Smooth muscle cell (in vitro differentiated cells): Measurements from ENCODE around the gene RABEP2. TPM values are rescaled to one million over a fixed set of nuclear protein-coding genes. Genes with fewer than 3 reads are reported as not detected.

Experiments used
- DNase-seq: peaks from one replicate; lab custom pipeline; 2025; ENCODE audit not compliant: unreplicated experiment; lab: John Stamatoyannopoulos, UW
- H2AFZ ChIP-seq: fragments of 200-600 bp; sonication (generic); 2 replicates; pipeline ENCODE4 v1.6.0; 2016; ENCODE audit warnings: antibody characterized with exemption, low read depth, mild to moderate bottlenecking
- H3F3A ChIP-seq: fragments of 200-600 bp; sonication (generic); 2 replicates; pipeline ENCODE4 v1.6.0; 2017; ENCODE audit warnings: antibody characterized with exemption, low read depth
- H3K27ac ChIP-seq: fragments of 200-600 bp; sonication (generic); 2 replicates; pipeline ENCODE4 v1.5.1; 2016; ENCODE audit warnings: low read depth, mild to moderate bottlenecking
- H3K27me3 ChIP-seq: fragments of 200-600 bp; sonication (generic); 2 replicates; pipeline ENCODE4 v1.6.1; 2016; ENCODE audit warnings: low read depth, mild to moderate bottlenecking
- H3K36me3 ChIP-seq: fragments of 200-600 bp; sonication (generic); 2 replicates; pipeline ENCODE4 v1.5.1; 2016; ENCODE audit warnings: low read depth
- H3K4me1 ChIP-seq: fragments of 200-600 bp; sonication (generic); 2 replicates; pipeline ENCODE4 v1.5.1; 2016; ENCODE audit warnings: low read depth
- H3K4me2 ChIP-seq: fragments of 200-600 bp; sonication (generic); 2 replicates; pipeline ENCODE4 v1.6.0; 2016; ENCODE audit warnings: mild to moderate bottlenecking
- H3K4me3 ChIP-seq: fragments of 200-600 bp; sonication (generic); 2 replicates; pipeline ENCODE4 v1.5.1; 2016; ENCODE audit warnings: mild to moderate bottlenecking
- H3K79me2 ChIP-seq: fragments of 200-600 bp; sonication (generic); 2 replicates; pipeline ENCODE4 v1.6.0; 2016; ENCODE audit warnings: low read depth, mild to moderate bottlenecking
- H3K9ac ChIP-seq: fragments of 200-600 bp; sonication (generic); 2 replicates; pipeline ENCODE4 v1.6.0; 2016; ENCODE audit warnings: low read depth
- H3K9me3 ChIP-seq: fragments of 200-600 bp; sonication (generic); replicated peaks from 2 replicates; pipeline ENCODE4 v1.5.1; 2016; ENCODE audit warnings: low read depth
- H4K20me1 ChIP-seq: fragments of 200-600 bp; sonication (generic); 2 replicates; pipeline ENCODE4 v1.6.0; 2016; ENCODE audit warnings: low read depth
- WGBS: methylation state at CpG from one replicate; pipeline ENCODE4 v1.1.7; 2016; ENCODE audit warnings: low lambda C conversion rate; 5-methylcytosine and 5-hydroxymethylcytosine counted together
- polyA plus RNA-seq: library from polyadenylated mRNA; unstranded; fragments of >200 nt; fragmentation: Nextera tagmentation; extraction: Ambion mirVana; gene quantifications from 2 replicates; pipeline ENCODE4 v1.2.1, GENCODE V29; 2016
- total RNA-seq: library from RNA; depleted of rRNA; stranded (reverse); fragments of >200 nt; gene quantifications from 2 replicates; pipeline ENCODE4 v1.2.3, GENCODE V29; 2014
- TF ChIP-seq, protein P1 (sequence below): fragments of 200-600 bp; sonication (generic); IDR thresholded peaks from 2 replicates; pipeline ENCODE4 v1.5.1; 2017; ENCODE audit warnings: borderline replicate concordance, mild to moderate bottlenecking, antibody characterized with exemption; ENCODE audit not compliant: insufficient read depth, poor library complexity, severe bottlenecking

The RABEP2 gene
- total and polyA plus RNA-seq, 2 experiments from 2014 or later = 14.7 to 16.6 TPM

DNA sequence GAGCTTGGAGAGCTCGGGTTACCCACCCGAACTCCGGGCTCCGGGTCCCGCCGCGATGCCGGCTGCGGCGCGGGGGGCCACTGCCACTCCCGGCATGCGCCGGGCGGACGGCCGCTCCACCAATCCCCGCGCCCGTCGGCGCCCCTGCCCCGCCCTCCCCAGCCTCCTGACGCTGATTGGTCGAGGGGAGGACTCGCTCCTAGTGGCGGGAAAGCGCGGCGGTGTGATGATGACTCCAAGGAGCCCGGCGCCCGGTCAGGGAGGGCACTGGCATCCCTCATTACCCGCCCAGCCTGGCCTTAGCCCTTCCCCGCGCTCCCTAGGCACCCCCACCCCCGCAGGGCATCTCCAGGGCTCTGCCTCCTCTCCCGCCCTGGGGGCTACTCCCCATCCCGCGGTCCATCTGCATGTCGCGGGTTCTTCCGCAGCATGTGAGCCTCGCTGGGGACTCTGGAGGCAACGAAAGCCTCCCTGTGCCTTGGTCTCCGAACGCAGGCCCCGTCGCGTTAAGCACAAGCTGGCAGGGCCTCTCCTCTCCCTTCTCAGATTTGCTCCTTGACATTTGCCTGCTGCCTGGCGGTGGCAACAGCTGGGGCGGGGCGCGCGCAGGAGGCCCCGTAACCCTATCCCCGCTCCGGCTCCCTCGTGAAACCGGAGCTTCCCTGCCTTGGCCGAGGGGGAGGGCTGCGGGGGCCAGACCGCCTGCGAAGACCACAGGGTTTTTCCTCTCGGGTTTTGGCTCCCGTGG is 45.0 kb downstream of the RABEP2 start:
- WGBS = 1% methylated on average over 60 of the region's 66 CpGs
- Histone ChIP-seq H4K20me1 (no peaks in the 10 kb centered on the region), H2AFZ (peak overlapping the region; percentile 26), H3K27ac (no peak overlapping the region), H3K27me3 (no peaks in the 10 kb centered on the region), H3K4me1 (peaks cover 10% of the 10 kb centered on the region), H3K4me2 (peak overlapping the region; percentile 97), H3K36me3 (no peaks in the 10 kb centered on the region), H3F3A (no peaks in the 10 kb centered on the region), H3K9me3 (no peaks in the 10 kb centered on the region), H3K4me3 (peak overlapping the region; percentile 57), H3K9ac (peak overlapping the region; percentile 53), H3K79me2 (no peaks in the 10 kb centered on the region)
- TF ChIP-seq, protein P1, sequence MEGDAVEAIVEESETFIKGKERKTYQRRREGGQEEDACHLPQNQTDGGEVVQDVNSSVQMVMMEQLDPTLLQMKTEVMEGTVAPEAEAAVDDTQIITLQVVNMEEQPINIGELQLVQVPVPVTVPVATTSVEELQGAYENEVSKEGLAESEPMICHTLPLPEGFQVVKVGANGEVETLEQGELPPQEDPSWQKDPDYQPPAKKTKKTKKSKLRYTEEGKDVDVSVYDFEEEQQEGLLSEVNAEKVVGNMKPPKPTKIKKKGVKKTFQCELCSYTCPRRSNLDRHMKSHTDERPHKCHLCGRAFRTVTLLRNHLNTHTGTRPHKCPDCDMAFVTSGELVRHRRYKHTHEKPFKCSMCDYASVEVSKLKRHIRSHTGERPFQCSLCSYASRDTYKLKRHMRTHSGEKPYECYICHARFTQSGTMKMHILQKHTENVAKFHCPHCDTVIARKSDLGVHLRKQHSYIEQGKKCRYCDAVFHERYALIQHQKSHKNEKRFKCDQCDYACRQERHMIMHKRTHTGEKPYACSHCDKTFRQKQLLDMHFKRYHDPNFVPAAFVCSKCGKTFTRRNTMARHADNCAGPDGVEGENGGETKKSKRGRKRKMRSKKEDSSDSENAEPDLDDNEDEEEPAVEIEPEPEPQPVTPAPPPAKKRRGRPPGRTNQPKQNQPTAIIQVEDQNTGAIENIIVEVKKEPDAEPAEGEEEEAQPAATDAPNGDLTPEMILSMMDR = no peak
- DNase-seq = peak; percentile 67

- H3K79me2 ChIP-seq = no peaks in the 10 kb centered on the region
- no peaks in the 10 kb centered on the region for H3K9me3 ChIP-seq
- no peaks in the 10 kb centered on the region for H3K36me3 ChIP-seq
- peaks cover 10% of the 10 kb centered on the region for H3K4me1 ChIP-seq
- peak overlapping the region; percentile 57 for H3K4me3 ChIP-seq
- DNase-seq = no peak
- H3K27me3 ChIP-seq = no peaks in the 10 kb centered on the region
- TF ChIP-seq, protein P1 = no peak
- no peak overlapping the region for H3K27ac ChIP-seq
- H3K4me2 ChIP-seq = peak overlapping the region; percentile 97
- H2AFZ ChIP-seq = peak overlapping the region; percentile 26
- H3F3A ChIP-seq = no peaks in the 10 kb centered on the region
- H3K9ac ChIP-seq = peak overlapping the region; percentile 53
- WGBS = 4% methylated on average over 26 of the region's 27 CpGs
- peaks cover under 1% of the 10 kb centered on the region for H4K20me1 ChIP-seq
Measured at GRCh38 chr16:28879261-28879840, 45.7 kb downstream of the RABEP2 start.

- Histone ChIP-seq H4K20me1 (peaks cover 7% of the 10 kb centered on the region), H3K4me1 (peaks cover 10% of the 10 kb centered on the region), H3K79me2 (no peaks in the 10 kb centered on the region), H3K4me3 (peak within 1 kb of the TSS; percentile 57), H3K36me3 (no peaks in the 10 kb centered on the region), H3K27me3 (no peaks in the 10 kb centered on the region), H3K9ac (peak within 1 kb of the TSS; percentile 53), H3K27ac (no peak within 1 kb of the TSS), H3K9me3 (no peaks in the 10 kb centered on the region), H2AFZ (peak within 1 kb of the TSS; percentile 26), H3F3A (peaks cover 3% of the 10 kb centered on the region), H3K4me2 (peak within 1 kb of the TSS; percentile 97)
- TF ChIP-seq, protein P1 = no peak
- 88% methylated on average over 25 of the region's 25 CpGs for WGBS
- DNase-seq = no peak
Measured at GRCh38 chr16:28878083-28878926, 46.7 kb downstream of the RABEP2 start, which contains the start of gene ATP2A1. TSS of gene ATP2A1 (plus strand) at chr16:28878488. CDS start at chr16:28878672, 184 bp downstream.
